GM12872 (cell line): Measurements from ENCODE around the gene KRTAP10-3.

Source experiments
- TF ChIP-seq, protein P1 (sequence below): IDR thresholded peaks from 3 replicates; pipeline ENCODE4 v1.5.1; 2011; ENCODE audit warnings: low read depth, mild to moderate bottlenecking, low read length, moderate library complexity; ENCODE audit not compliant: insufficient read depth

KRTAP10-3 gene, protein sequence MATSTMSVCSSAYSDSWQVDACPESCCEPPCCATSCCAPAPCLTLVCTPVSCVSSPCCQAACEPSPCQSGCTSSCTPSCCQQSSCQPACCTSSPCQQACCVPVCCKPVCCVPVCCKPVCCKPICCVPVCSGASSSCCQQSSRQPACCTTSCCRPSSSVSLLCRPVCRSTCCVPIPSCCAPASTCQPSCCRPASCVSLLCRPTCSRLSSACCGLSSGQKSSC

DNA sequence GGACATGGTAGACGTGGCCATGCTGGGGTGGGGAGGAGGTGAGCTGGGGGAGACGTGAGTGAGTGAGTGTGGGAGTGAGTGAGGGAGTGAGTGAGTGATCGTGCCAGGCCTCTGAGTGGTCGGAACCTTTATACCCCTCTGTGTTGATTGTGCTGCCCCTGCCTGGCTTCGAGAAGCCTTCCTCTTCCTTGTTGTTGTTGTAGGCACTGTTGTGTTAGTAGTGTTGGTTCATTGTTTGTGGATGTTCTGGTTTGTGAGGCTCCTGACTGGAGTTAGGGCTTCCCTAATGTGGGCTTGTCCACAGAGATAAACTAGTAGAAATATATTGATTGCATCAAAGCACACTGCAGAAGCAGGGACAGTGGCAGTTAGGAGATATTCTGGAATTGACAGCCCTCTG is at the start of gene KRTAP10-3:
TSS of gene KRTAP10-3 (minus strand) at position 101 of the 400 bp plus-strand sequence. CDS start at position 21, 80 bp downstream.
- TF ChIP-seq, protein P1, sequence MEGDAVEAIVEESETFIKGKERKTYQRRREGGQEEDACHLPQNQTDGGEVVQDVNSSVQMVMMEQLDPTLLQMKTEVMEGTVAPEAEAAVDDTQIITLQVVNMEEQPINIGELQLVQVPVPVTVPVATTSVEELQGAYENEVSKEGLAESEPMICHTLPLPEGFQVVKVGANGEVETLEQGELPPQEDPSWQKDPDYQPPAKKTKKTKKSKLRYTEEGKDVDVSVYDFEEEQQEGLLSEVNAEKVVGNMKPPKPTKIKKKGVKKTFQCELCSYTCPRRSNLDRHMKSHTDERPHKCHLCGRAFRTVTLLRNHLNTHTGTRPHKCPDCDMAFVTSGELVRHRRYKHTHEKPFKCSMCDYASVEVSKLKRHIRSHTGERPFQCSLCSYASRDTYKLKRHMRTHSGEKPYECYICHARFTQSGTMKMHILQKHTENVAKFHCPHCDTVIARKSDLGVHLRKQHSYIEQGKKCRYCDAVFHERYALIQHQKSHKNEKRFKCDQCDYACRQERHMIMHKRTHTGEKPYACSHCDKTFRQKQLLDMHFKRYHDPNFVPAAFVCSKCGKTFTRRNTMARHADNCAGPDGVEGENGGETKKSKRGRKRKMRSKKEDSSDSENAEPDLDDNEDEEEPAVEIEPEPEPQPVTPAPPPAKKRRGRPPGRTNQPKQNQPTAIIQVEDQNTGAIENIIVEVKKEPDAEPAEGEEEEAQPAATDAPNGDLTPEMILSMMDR = no peak

DNA sequence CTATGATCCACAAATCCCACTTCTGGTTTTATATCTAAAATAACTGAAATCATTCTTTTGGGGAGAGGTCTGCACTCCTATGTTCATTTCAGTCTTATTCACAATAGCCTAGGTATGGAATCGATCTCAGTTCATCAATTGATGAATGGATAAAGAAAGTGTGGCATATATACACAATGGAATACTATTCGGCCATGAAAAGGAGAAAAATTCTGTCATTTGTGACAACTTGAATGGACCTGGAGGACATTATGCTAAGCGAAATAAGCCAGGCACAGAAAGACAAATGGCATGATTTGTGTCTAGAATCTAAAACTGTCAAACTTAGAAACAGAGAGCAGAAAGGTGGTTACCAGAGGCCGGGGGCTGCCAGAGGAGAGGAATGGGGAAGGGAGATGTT is 47.9 kb upstream of the KRTAP10-3 start:
- TF ChIP-seq, protein P1 = no peak

DNA sequence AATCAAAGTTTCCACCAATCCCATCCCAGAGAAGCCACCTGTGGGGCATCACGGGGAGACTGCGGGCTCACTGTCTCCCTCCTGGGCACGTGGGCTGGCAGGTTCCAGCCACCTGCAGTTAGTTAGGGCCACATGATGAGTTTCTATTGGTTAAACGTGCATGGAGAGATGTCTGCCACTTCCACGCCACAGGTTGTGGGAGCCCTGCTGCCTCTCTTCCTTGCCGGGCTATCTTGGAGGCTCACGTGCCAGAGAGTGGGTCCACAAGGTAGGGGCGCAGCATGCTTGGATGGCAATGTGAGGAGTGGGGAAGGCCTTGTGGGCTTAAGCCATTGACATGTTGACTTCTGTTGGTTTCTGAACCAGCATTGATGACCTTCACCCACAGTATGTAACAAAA is 45.3 kb upstream of the KRTAP10-3 start:
- TF ChIP-seq, protein P1 = no peak

DNA sequence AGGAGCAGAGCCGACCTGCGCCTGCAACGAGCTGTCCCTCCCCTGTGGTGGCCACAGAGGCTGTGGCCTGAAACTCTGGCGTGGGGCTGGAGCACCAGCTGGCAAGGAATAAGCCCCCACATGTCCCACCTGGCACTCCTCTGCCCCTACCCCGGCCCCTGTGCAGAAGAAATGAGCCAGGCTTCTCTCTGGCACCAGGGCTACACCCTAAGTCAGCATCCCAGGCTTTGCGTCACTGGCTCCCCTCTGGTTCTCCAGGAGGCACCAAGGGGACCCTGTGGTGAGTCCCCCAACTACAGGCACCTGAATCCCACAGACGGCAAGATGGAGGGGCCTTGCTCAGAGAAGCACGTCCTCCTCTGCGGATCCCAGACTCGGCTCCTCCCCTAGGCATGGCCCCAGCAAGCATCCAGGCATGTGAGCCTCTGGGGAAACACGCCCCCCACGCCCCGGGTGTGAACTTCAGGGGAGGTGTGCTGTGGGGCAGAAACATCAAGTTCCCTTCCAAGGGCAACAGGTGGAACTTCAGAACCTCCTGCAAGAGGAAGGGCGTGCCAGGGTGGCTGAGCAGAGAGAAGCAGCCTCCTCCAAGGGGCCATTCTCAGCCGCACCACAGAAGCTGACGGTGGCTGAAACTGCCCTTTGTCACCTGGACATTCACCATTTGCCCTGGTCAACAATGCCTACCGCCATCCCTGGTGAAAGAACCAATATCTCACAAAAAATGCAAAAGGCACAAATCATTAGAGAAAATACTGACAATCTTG is 44.7 kb upstream of the KRTAP10-3 start:
- TF ChIP-seq, protein P1 = no peak

DNA sequence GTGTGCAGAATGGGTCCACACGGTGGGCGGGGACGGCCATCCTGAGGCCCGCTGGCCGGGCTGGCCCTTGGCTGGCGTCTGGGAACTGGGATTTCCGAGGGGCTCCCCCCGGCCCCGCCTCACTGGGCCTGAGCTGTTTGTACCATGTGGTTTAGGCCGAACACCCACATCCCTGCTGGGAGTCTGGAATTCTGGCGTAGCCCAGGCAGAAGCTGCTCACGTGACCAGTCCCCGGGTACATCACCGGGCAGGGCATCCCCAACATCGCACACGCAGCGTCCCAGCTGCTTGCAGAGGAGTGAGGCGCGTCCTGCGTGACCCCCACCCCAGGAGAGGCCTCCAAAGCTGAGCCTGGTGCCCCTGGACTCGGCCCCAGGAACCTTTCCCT is 43.9 kb upstream of the KRTAP10-3 start:
- TF ChIP-seq, protein P1 = no peak

DNA sequence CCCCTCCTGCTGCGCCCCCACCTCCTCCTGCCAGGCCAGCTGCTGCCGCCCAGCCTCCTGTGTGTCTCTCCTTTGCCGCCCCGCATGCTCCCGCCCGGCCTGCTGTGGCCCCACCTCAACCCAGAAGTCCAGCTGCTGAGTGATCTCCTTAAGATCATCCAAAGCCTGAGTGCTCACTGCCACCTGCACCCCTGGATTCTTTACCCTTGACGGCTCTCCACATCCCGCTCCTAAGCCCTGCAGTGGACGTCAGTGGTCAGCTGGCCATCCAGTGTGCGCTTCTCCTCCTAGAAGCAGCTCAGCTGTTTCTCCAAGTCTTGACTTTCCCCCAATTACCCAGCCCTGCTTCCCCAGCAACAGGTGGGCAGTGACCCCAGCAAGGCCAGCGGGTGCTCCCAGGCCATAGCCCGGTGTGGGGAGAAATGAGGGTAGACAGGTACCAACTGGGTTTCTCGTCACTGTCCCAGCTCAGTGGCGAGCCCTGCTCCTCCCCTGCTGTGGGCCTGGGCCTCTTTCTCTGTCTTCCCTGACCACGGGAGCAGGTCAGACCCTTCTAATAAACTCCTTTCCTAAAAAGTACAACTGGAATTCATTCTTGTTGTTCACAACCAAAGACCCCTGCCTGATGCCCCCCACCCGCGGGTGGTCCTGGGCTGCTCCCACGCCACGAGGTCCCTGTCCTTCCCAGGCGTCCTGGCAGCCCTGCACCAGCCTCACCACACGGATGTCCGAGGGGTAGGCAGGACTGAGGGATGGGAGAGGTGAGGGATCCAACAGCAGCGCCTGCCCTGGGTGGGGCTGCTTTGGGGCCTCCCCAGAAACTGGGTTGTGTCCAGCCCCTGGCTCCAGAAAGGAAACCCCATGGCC is 43.2 kb upstream of the KRTAP10-3 start:
- TF ChIP-seq, protein P1 = no peak
